ENCODE measurements around the gene GULP1. TPM values are rescaled to one million over a fixed set of nuclear protein-coding genes. Genes with fewer than 3 reads are reported as not detected.

GULP1 gene
- total and polyA plus RNA-seq, 10 donors, result 0.83 to 16.6 (median 6.6) TPM

DNA sequence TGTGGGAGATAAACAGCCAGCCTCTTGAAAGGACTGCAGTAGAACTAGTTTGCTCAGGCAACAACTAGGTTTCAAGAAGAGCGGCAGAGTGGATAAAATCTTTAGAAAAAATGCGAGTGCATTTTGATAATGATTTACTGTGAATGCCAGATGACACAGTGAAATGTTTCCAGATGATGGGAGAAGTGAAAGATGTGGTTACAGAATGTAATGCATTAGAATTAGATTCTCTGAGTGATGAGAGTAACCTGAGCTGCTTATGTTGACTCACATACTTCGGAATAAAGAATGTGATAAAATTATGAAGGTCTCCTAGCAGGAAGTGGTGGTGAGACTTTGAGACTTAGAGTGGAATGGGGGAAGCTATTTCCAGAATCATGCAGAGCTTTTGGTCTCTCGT, 184.3 kb downstream of the GULP1 start:
- DNase-seq, result no peak
- intact Hi-C loops (cut with DNase I; ENCODE audit: low total_unique reads), result no loop called here
- no peak overlapping the region for H3K4me3 ChIP-seq
- H3K27me3 ChIP-seq (replicated peaks in 1 of 7), result no peaks in the 10 kb centered on the region
- no peak overlapping the region for H3K27ac ChIP-seq
- 75 to 86% (median 78%) methylated on average over 4 of the region's 4 CpGs for WGBS, 5 donors
- H3K36me3 ChIP-seq, result no peaks in the 10 kb centered on the region
- H3K9me3 ChIP-seq, result peaks cover 0 to 3% (median 0%) of the 10 kb centered on the region in 8 donors
- TF ChIP-seq POLR2AphosphoS5 (IDR thresholded peaks at IDR 0.05) (no peak), POLR2A (IDR thresholded peaks at IDR 0.05) (no peak)
- TF ChIP-seq, protein P1, sequence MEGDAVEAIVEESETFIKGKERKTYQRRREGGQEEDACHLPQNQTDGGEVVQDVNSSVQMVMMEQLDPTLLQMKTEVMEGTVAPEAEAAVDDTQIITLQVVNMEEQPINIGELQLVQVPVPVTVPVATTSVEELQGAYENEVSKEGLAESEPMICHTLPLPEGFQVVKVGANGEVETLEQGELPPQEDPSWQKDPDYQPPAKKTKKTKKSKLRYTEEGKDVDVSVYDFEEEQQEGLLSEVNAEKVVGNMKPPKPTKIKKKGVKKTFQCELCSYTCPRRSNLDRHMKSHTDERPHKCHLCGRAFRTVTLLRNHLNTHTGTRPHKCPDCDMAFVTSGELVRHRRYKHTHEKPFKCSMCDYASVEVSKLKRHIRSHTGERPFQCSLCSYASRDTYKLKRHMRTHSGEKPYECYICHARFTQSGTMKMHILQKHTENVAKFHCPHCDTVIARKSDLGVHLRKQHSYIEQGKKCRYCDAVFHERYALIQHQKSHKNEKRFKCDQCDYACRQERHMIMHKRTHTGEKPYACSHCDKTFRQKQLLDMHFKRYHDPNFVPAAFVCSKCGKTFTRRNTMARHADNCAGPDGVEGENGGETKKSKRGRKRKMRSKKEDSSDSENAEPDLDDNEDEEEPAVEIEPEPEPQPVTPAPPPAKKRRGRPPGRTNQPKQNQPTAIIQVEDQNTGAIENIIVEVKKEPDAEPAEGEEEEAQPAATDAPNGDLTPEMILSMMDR (IDR thresholded peaks at IDR 0.05 in 8 of 11, conservative IDR thresholded peaks at IDR 0.05 in 3 of 11), result no peak
- H3K4me1 ChIP-seq, result no peaks in the 10 kb centered on the region

DNA sequence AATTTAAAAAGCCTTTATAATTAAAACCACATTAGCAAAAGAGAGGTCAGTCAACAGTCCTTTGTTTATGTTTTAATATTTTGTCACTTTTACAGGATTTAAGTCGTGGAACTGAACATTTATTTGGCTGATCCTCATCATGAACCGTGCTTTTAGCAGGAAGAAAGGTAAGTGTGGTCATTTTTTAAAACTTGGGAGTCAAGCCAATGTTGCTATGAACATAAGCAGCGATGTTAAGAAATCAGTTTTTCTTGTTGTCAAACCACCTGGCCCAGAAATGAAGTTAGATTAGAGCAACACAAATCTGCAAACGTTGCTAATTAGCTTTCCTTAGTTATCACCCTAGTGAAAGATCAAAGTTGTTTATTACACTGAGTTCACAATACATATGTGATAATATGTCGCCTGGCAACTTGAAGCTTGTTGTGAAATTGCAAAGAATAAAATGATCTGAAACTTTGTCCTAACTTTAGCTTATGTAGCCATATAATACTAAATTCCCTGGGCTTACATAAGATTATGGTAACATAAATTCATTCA, 186.0 kb downstream of the GULP1 start:
- Histone ChIP-seq H3K4me3 (no peak overlapping the region), H3K36me3 (no peaks in the 10 kb centered on the region), H3K9me3 (no peaks in the 10 kb centered on the region), H3K27ac (no peak overlapping the region), H3K4me1 (no peaks in the 10 kb centered on the region), H3K27me3 (replicated peaks in 1 of 7) (no peaks in the 10 kb centered on the region)
- DNase-seq, result no peak
- intact Hi-C loops (cut with DNase I; ENCODE audit: low total_unique reads), result no loop called here
- TF ChIP-seq POLR2A (IDR thresholded peaks at IDR 0.05), result no peak
- TF ChIP-seq, protein P1 (IDR thresholded peaks at IDR 0.05 in 8 of 11, conservative IDR thresholded peaks at IDR 0.05 in 3 of 11), result no peak
- TF ChIP-seq POLR2AphosphoS5 (IDR thresholded peaks at IDR 0.05), result no peak
- WGBS, 5 donors, result 62 to 75% (median 66%) methylated on average over 5 of the region's 5 CpGs

DNA sequence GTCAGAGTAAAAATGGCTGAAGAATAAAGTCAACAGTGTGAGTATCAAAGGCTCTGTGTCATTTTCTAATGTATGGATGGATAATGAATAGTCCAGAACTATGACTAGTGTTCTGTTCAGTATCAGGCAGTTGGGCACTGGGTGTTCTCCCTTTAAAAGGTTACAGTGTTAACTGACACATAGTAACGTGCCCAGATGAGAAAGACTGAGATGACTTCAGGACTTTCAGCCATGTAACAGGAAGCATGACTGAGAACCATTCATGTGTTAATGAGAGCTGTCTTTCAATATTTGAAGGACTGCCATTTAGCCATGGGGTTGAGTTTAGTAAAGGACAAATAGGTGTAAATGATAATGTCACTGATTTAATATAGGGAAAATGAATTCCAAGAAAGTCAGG, 187.1 kb downstream of the GULP1 start:
- no peak overlapping the region for H3K4me3 ChIP-seq
- no peak overlapping the region for H3K27ac ChIP-seq
- 35 to 70% (median 49%) methylated on average over 1 of the region's 1 CpG for WGBS, 5 donors
- no peaks in the 10 kb centered on the region for H3K27me3 ChIP-seq (replicated peaks in 1 of 7)
- intact Hi-C loops (cut with DNase I; ENCODE audit: low total_unique reads), result no loop called here
- H3K4me1 ChIP-seq, result no peaks in the 10 kb centered on the region
- H3K36me3 ChIP-seq, result no peaks in the 10 kb centered on the region
- TF ChIP-seq POLR2A (IDR thresholded peaks at IDR 0.05) (no peak), POLR2AphosphoS5 (IDR thresholded peaks at IDR 0.05) (no peak)
- TF ChIP-seq, protein P1 (IDR thresholded peaks at IDR 0.05 in 8 of 11, conservative IDR thresholded peaks at IDR 0.05 in 3 of 11), result no peak
- DNase-seq, result no peak
- no peaks in the 10 kb centered on the region for H3K9me3 ChIP-seq

DNA sequence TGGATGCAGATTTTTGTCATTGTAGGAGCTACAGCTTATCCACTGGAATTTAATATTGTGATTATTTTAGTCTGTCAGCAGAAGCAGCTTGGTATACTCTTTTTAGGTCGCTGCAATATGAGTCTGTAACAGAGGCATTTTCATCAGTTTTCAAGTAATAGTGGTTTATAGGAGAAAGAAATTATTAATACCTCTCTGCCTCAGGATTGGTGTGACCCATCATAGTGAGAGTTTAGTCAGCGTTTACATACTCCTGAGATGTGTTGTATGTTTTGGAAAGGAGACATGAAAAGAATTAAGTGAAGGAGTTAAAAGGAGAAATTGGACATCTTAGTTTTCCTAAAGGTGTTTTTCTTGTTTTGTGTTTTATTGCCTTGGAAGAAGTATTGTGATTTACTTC, 189.8 kb downstream of the GULP1 start:
- DNase-seq, result no peak
- Histone ChIP-seq H3K4me1 (no peaks in the 10 kb centered on the region), H3K27me3 (replicated peaks in 1 of 7) (no peaks in the 10 kb centered on the region), H3K4me3 (no peak overlapping the region), H3K36me3 (no peaks in the 10 kb centered on the region), H3K27ac (no peak overlapping the region), H3K9me3 (no peaks in the 10 kb centered on the region)
- WGBS, 5 donors, result 77 to 90% (median 83%) methylated on average over 2 of the region's 2 CpGs
- no peak for TF ChIP-seq POLR2AphosphoS5 (IDR thresholded peaks at IDR 0.05)
- intact Hi-C loops (cut with DNase I; ENCODE audit: low total_unique reads), result no loop called here

DNA sequence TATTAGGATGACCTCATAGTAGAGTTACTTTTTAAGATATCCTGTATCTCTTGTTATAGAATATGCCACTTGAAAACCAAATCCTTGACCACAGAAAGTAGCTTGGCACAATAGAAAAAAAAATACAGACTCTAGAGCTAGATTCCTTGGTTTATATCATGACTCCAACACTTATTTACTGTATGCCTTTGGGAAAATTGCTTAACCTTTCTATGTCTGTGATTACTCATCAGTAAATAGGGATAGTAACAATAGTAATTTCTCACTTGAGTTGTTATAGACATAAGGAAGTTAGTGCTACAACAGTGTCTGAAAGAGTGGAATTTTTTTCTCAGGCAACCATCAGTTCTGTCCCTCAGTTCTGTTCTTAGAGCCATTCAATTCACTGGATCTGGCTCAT, 193.8 kb downstream of the GULP1 start:
- DNase-seq, result no peak
- Histone ChIP-seq H3K9me3 (no peaks in the 10 kb centered on the region), H3K36me3 (no peaks in the 10 kb centered on the region), H3K4me1 (no peaks in the 10 kb centered on the region), H3K27me3 (replicated peaks in 1 of 7) (no peaks in the 10 kb centered on the region), H3K4me3 (no peak overlapping the region), H3K27ac (no peak overlapping the region)
- TF ChIP-seq, protein P1 (IDR thresholded peaks at IDR 0.05 in 8 of 11, conservative IDR thresholded peaks at IDR 0.05 in 3 of 11), result no peak
- TF ChIP-seq POLR2AphosphoS5 (IDR thresholded peaks at IDR 0.05) (no peak), POLR2A (IDR thresholded peaks at IDR 0.05) (no peak)
- intact Hi-C loops (cut with DNase I; ENCODE audit: low total_unique reads), result no loop called here

All from spleen (tissue), 11 donors.